Measurements from ENCODE around the gene TBC1D8.
"Not testable (repeated sequence)": the region's sequence is repeated elsewhere in the genome, so short reads cannot be mapped to it uniquely, and the experiment has no call there.

Gene TBC1D8

DNA sequence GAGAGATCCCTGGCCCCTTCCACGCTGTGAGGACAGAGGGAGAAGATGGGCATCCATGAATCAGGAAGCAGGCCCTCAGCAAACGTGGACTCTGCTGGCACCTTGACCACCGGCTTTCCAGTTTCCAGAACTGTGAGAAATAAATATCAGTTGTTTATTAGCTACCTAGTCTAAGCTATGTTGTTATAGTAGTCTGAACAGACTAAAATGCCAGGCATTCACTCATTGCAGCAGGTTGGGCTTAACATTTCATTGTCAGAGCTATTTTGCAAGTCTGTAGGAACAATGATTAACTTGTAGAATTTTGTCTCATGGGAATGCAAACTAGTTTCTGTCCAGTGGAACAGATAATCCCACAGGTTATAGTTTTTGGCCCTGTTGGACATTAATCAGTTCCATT is 24.8 kb upstream of the TBC1D8 start:
- TF ChIP-seq, protein P1, sequence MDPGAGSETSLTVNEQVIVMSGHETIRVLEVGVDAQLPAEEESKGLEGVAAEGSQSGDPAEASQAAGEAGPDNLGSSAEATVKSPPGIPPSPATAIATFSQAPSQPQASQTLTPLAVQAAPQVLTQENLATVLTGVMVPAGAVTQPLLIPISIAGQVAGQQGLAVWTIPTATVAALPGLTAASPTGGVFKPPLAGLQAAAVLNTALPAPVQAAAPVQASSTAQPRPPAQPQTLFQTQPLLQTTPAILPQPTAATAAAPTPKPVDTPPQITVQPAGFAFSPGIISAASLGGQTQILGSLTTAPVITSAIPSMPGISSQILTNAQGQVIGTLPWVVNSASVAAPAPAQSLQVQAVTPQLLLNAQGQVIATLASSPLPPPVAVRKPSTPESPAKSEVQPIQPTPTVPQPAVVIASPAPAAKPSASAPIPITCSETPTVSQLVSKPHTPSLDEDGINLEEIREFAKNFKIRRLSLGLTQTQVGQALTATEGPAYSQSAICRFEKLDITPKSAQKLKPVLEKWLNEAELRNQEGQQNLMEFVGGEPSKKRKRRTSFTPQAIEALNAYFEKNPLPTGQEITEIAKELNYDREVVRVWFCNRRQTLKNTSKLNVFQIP (CRISPR knock-in tag; IDR thresholded peaks at IDR 0.05; ENCODE audit: borderline replicate concordance, low read depth): no peak
- no peak for TF ChIP-seq TOX (CRISPR knock-in tag; IDR thresholded peaks at IDR 0.05; ENCODE audit: borderline replicate concordance)
- TF ChIP-seq ZNF565 (CRISPR knock-in tag; conservative IDR thresholded peaks at IDR 0.05; ENCODE audit: low read depth): no peak
- TF ChIP-seq CSDC2 (CRISPR knock-in tag; IDR thresholded peaks at IDR 0.05): no peak
- TF ChIP-seq TCF4 (CRISPR knock-in tag; IDR thresholded peaks at IDR 0.05; ENCODE audit: borderline replicate concordance): no peak
- TF ChIP-seq, protein P2, sequence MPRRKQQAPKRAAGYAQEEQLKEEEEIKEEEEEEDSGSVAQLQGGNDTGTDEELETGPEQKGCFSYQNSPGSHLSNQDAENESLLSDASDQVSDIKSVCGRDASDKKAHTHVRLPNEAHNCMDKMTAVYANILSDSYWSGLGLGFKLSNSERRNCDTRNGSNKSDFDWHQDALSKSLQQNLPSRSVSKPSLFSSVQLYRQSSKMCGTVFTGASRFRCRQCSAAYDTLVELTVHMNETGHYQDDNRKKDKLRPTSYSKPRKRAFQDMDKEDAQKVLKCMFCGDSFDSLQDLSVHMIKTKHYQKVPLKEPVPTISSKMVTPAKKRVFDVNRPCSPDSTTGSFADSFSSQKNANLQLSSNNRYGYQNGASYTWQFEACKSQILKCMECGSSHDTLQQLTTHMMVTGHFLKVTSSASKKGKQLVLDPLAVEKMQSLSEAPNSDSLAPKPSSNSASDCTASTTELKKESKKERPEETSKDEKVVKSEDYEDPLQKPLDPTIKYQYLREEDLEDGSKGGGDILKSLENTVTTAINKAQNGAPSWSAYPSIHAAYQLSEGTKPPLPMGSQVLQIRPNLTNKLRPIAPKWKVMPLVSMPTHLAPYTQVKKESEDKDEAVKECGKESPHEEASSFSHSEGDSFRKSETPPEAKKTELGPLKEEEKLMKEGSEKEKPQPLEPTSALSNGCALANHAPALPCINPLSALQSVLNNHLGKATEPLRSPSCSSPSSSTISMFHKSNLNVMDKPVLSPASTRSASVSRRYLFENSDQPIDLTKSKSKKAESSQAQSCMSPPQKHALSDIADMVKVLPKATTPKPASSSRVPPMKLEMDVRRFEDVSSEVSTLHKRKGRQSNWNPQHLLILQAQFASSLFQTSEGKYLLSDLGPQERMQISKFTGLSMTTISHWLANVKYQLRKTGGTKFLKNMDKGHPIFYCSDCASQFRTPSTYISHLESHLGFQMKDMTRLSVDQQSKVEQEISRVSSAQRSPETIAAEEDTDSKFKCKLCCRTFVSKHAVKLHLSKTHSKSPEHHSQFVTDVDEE (CRISPR knock-in tag; IDR thresholded peaks at IDR 0.05): no peak
- no peak for TF ChIP-seq SNAI2 (CRISPR knock-in tag; IDR thresholded peaks at IDR 0.05)
- TF ChIP-seq ISL1 (CRISPR knock-in tag; IDR thresholded peaks at IDR 0.05): no peak
- TF ChIP-seq PPARA (CRISPR knock-in tag; IDR thresholded peaks at IDR 0.05; ENCODE audit: borderline replicate concordance): no peak

DNA sequence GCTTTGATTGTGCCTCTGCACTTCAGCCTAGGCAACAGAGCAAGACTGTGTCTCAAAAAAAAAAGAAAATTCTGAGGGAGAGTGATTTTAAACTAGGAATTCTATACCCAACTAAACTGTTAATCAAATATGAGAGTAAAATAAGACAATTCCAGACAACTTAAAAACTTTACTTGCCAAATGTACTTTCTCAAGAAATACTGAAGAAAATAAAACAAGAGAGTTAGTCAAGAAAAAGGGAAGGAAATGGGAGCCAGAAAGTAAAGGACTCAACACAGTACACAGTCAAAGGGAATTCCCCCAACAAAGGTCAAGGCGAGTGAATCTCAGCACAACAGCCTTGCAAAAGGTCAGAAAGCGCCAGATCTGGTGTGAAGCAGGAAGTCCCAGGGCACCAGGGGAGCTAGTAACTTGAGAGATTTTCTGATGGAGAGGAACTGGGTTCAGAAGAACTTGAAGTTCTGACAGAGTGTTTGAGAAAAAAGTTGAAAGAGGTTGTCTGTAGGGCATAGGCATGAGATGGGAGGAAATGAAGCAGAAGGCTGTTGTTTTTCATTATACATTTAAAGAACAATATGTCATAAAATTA is 22.6 kb upstream of the TBC1D8 start:
- no peak for ATAC-seq
- no peak for TF ChIP-seq PPARA (CRISPR knock-in tag; IDR thresholded peaks at IDR 0.05; ENCODE audit: borderline replicate concordance)
- no peak for TF ChIP-seq ZFP30 (CRISPR knock-in tag; IDR thresholded peaks at IDR 0.05)
- TF ChIP-seq TCF4 (CRISPR knock-in tag; IDR thresholded peaks at IDR 0.05; ENCODE audit: borderline replicate concordance): no peak
- TF ChIP-seq ZNF8 (CRISPR knock-in tag; IDR thresholded peaks at IDR 0.05): no peak
- no peak for TF ChIP-seq TOX (CRISPR knock-in tag; IDR thresholded peaks at IDR 0.05; ENCODE audit: borderline replicate concordance)
- TF ChIP-seq CSDC2 (CRISPR knock-in tag; IDR thresholded peaks at IDR 0.05): no peak
- TF ChIP-seq, protein P3, sequence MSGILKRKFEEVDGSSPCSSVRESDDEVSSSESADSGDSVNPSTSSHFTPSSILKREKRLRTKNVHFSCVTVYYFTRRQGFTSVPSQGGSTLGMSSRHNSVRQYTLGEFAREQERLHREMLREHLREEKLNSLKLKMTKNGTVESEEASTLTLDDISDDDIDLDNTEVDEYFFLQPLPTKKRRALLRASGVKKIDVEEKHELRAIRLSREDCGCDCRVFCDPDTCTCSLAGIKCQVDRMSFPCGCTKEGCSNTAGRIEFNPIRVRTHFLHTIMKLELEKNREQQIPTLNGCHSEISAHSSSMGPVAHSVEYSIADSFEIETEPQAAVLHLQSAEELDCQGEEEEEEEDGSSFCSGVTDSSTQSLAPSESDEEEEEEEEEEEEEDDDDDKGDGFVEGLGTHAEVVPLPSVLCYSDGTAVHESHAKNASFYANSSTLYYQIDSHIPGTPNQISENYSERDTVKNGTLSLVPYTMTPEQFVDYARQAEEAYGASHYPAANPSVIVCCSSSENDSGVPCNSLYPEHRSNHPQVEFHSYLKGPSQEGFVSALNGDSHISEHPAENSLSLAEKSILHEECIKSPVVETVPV (CRISPR knock-in tag; IDR thresholded peaks at IDR 0.05): no peak
- TF ChIP-seq GLIS3 (CRISPR knock-in tag; IDR thresholded peaks at IDR 0.05): no peak
- TF ChIP-seq ARNTL (CRISPR knock-in tag; IDR thresholded peaks at IDR 0.05; ENCODE audit: borderline replicate concordance, low read depth): no peak
- TF ChIP-seq, protein P4, sequence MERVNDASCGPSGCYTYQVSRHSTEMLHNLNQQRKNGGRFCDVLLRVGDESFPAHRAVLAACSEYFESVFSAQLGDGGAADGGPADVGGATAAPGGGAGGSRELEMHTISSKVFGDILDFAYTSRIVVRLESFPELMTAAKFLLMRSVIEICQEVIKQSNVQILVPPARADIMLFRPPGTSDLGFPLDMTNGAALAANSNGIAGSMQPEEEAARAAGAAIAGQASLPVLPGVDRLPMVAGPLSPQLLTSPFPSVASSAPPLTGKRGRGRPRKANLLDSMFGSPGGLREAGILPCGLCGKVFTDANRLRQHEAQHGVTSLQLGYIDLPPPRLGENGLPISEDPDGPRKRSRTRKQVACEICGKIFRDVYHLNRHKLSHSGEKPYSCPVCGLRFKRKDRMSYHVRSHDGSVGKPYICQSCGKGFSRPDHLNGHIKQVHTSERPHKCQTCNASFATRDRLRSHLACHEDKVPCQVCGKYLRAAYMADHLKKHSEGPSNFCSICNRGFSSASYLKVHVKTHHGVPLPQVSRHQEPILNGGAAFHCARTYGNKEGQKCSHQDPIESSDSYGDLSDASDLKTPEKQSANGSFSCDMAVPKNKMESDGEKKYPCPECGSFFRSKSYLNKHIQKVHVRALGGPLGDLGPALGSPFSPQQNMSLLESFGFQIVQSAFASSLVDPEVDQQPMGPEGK (CRISPR knock-in tag; IDR thresholded peaks at IDR 0.05; ENCODE audit: borderline replicate concordance): no peak
- no peak for TF ChIP-seq RARB (CRISPR knock-in tag; IDR thresholded peaks at IDR 0.05)

More for the DNA sequence above, 24.8 kb upstream of the TBC1D8 start:
- no peak for ATAC-seq

DNA sequence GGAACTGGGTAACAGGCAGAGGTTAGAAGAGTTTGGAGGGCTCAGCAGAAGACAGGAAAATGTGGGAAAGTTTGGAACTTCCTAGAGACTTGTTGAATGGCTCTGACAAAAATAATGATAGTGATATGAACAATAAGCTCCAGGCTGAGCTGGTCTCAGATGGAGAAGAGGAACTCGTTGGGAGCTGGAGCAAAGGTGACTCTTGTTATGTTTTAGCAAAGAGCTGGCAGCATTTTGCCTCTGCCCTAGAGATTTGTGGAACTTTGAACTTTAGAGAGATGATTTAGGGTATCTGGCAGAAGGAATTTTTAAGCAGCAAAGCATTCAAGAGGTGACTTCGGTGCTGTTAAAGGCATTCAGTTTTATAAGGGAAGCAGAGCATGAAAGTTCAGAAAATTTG is 18.6 kb upstream of the TBC1D8 start:
- ATAC-seq: not testable (repeated sequence)

DNA sequence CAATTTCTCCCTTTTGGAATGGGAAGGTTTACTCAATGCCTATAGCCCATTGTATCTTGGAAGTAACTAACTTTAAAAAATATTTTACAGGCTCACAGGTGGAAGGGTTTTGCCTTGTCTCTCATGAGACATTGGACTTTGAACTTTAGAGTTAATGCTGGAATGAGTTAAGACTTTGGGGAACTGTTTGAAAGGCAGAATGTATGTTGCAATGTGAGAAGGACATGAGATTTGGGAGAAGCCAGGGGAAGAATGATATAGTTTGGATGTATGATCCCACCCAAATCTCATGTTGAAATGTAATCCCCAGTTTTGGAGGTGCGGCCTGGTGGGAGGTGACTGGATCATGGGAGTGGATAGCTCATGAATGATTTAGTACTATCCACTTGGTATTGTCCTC is 17.5 kb upstream of the TBC1D8 start:
- ATAC-seq: no peak
- TF ChIP-seq ZNF70 (CRISPR knock-in tag; IDR thresholded peaks at IDR 0.05) (no peak), ZFP3 (CRISPR knock-in tag; IDR thresholded peaks at IDR 0.05) (no peak)

DNA sequence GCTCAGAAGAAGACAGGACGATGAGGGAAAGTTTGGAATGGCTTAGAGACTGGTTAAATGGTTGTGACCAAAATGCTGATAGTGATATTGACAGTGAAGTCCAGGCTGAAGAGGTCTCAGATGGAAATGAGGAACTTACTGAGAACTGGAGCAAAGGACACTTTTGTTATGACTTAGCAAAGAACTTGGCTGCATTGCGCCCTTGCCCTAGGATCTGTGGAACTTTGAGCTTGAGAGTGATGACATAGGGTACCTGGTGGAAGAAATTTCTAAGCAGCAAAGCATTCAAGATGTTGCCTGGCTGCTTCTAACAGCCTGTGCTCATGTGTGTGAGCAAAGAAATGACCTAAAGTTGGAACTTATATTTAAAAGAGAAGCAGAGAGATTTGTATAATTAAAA is 16.4 kb upstream of the TBC1D8 start:
- ATAC-seq: not testable (repeated sequence)

All from SK-N-SH treated with all-trans-retinoic acid at 6 μM for 48 hours (cell line).